HG03378 (cell line): ENCODE data around the gene FNDC5.

ENCODE experiments used
- ATAC-seq: cut with Tn5 transposase; IDR thresholded peaks from one replicate; pipeline ENCODE4 v1.9.1; 2021; ENCODE audit warnings: mild to moderate bottlenecking, moderate library complexity; ENCODE audit not compliant: unreplicated experiment

FNDC5 gene

GRCh38 chr1:32885676-32886003, 14.9 kb upstream of the FNDC5 start:
- ATAC-seq, result no peak

GRCh38 chr1:32884726-32885125, 14.0 kb upstream of the FNDC5 start:
- ATAC-seq, result no peak

DNA sequence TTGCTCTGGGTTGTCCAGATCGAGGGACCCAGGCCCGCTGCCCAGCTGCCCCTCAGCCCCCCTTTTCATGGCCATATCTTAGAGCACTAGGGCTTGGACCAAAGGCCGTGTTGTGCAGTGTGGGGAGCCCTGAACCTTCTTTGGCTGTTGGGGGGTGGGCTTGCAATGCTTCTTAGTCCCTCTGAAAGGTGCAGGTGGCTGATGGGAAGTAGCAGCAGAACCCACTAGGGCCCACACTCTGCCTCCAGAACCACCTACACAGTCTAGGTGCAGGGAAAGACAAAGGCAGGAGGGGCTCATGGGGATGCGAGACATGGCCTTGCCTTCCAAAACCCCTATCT, 13.3 kb upstream of the FNDC5 start:
- no peak for ATAC-seq

DNA sequence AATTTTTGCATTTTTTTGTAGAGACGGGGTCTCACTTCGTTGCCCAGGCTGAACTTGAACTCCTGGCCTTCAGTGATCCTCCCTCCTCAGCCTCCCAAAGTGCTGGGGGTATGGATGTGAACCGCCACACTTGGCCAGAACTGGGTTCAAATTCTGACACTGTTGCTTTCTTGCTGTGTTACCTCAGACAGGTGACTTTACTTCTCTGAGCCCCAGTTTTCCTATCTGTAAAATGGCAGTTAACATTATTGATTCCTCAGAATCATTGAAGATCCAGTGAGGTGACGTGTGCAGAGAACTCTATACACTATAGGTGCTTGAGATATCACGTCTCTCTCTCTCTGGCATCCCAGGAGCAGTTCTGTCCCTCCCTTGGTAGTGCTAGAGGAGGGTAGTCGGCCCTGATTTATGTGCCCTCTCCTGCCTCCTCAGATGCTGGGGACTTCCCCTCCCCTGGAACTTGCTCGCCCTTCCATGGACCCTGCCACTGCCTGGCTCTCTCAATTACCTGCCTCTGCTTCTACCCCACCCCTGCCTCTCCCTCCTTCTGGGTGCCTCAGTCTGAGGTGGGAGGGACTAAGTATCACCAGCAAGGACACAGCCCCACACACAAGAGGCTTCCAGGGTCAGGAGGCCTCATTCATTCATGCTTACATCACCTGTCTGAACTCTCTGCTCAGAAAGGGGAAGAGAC, 12.8 kb upstream of the FNDC5 start:
- no peak for ATAC-seq

DNA sequence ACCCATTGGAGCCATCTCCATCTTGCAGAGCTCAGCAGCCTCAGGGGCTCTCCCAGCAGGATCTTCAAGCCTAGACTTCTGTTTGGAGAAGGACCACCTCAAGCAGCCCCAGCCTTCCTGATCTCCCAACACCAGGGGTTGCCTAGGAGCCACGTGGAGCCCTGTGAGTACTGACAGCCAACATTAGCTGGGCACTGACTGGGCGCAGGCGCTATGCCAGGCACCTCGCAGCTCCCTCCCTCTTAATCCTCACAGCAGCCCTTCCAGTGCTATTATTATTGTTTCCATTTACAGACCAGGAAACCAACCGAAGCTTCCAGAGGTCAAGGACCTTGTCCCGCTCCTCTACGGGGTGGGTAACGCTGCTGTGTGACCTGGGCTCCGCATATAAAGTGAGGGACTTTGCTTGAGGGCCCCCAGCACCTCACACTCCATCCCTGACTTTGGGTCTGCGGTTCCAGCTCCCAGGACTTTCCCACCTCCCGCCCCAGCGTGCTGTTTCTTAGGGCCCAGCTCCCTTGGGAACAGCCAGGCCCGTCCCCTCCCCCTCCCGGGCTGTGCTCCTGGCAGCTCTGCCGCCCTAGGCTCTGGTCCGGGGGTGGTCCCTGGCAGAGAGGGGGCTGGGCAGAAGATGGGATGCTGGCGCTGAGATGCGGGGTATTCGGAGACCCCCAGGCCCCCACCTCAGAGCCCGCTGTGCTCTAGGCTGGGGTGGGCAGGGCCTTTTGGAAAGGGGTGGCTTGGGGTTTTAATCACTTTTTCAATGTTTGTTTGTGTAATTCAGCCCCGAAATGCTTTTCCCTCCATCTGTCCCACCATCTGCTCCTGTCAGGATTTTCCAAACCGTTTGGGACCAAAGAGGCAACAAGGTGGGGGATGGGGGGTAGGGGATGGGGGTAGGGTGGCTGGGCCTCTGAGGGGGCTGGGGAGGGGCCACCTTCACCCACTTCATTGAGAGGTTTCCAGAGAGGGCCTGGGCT, 11.4 kb upstream of the FNDC5 start:
- ATAC-seq, result no peak

DNA sequence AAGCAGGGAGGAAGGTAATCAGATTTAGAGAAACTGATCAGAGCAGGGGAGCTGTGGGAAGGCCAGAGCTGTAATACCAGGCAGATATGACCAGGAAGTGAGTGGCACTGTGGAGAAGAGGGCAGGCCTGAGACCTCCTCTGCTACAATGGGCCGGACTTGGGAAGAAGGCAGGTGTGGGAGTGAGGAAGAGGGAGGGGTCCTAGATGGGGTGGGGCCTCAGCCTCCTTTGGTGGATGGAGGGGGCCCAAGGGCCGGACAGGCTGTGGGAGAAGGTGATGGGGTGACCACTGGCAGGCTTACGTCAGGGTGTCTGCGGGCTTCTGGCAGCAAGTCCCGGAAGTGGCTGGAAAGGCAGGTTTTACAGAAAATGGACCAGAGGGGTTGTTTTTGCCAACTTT, 10.6 kb upstream of the FNDC5 start:
- ATAC-seq, result no peak

DNA sequence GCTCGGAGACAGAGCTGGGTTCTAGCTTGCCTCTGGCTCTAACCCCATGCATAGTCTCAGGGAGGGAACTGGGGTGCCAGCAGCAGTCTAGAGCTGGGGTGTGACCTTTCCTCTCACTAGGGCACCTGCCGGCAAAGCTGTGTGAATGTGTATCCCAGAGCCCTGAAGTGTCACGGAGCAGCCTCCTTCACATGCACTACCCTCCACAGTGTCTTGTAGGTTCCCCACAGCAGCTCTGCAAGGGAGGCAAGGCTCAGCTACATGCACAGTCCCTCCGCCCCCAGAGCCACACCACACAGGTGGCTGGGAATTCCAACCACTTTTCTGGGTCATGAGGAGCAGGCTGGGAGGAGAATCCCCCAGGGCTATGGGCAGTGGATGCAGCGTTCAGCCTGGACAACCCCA, 7.9 kb upstream of the FNDC5 start:
- no peak for ATAC-seq

GRCh38 chr1:32878183-32878582, 7.5 kb upstream of the FNDC5 start:
- no peak for ATAC-seq

- no peak for ATAC-seq
Observed at GRCh38 chr1:32877211-32878110, 6.7 kb upstream of the FNDC5 start.

DNA sequence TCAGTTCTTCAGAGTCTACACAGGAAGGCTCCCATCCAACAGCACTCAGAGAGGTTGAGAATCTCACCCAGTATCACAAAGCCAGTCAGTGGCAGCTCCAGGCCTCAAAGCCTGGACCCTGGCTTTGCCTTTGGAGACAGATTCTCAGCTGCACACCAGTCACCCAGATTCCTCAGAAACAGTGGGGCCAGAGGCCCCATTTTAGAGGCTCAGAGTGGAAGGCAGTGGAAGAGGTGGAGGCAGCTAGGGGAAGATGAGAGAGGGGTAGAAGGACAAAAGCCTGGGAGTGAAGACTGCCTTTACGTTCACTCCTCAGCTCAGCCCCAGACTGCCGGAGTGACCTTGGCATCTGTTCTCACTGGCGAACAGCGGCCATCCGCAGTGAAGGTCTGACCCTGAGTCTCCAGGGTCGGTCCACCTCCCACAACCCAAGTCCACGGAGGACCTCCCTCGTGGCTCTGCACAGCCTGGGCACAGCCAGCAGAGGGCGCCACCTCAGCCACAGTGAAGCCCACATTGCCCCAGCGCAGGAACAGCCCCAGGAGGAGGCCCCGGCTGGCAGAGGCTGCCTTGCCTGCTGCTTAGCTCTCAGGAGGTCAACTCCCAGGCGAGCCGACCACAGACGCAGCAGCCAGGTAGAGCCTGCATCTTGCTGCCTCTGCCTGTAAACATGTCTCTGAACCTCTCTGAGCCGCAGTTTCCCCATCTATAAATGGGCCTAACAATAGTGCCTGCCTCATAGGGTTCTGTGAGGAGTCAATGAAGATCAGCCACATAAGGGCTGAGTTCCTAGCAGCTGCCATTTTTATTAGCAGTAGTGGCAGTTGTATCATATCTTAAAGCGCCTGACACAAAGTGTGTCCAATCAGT, 5.9 kb upstream of the FNDC5 start:
- no peak for ATAC-seq

GRCh38 chr1:32874860-32875752, 4.4 kb upstream of the FNDC5 start:
- ATAC-seq, result no peak

DNA sequence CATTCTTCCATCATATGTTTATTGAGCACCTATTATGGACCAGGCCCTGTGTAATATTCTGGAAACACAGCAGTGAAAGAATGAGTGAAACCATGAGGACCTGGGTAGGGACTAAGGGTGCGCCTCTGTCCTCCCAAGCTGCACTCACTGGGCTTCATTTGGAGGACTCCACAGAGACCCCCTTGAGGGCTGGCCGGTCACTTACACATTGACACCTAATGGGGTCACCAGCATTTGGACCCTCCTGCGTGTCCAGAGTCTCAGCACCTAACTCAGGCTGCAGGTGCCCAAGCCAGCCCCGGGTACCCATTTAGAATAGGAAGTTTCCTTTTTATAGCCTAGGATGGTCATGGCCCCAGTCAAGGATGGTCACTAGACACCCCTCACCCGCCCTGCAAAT, 2.8 kb upstream of the FNDC5 start:
- no peak for ATAC-seq

DNA sequence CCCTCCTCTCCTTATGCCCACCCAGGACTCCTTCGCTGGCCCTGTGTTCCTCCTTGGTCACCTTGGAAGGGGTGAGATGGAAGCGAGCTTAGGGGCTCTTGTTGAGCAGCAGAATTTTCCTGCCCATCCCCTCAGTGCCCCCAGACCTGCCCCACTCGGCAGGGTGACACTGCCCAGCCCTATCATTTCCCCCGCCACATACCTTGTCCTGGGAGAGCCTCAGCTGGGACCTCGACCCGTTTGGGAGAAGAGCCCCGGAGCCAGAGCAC, 1.4 kb upstream of the FNDC5 start:
- no peak for ATAC-seq

DNA sequence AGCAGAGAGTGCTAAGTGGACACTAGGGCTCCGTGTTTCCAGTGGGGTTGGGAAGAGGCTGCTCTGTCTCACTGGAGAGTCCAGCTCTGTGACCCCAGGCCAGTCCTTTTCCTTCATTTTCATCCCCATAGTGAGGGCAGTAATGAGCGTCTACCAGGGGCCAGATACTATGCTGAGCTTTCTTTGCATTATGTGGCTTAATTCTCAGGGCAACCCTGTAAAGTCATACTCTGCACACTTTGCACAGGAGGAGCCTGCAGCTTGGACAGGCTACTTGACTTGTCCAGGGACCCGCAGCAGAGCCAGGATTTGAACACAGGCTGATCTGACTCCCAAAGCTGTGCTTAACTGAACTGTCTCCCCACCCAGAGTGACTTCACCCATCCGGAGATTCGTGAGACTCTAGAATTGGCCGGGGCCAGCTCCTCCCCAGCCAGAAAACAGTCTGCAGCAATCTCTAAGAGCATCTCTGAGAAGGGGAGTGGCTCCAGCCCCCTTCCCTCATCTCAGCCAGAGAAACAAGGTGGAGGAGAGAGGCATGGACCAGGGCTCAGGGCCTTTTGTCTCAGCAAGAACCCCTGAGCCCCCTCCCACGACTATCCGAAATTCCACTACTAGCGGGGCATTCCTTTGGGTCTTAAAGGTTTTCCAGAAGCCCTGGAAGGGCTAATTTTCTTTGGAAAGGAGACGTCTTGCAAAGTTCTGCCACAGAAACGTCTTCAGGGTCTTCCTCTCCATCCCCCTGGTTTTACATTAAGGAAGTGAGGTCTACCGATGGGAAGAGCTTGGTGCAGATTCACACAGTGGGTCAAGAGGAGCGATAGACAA, 866 bp upstream of the FNDC5 start:
- ATAC-seq, result no peak

DNA sequence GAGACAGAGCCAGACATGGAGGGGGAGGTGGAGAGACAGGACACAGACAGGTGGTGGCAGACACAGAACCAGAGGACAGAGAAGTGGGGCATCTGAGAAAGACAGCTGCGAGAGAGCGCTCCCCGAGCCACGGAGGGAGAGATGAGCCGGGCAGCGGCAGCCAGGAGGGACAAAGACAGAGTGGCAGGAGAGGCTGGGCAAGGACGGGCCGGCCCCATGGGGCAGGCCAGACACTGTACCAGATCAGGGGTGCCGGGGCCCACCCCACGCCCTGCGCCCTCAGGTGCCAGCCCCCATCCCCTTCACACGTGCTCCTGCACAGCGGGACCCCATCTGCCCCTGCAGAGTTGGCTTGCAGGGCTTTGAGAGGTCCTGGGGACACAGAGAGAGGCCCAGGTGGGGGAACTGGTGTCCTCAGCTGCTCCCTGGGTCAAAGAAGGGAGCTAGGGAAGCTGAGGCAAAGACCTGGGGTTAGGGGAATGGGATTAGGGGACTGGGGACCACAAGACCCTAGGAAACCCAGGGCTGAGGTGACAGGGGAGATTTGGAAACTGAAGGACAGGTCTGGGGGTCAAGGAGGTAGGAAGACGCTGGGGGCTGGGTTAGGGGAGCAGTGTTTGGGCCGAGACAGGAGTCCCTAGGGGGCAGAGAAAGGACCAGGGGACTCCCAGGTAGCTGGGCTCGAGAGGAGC, 643 bp downstream of the FNDC5 start:
- ATAC-seq, result no peak

GRCh38 chr1:32868806-32869455, 1.8 kb downstream of the FNDC5 start:
- ATAC-seq, result no peak

GRCh38 chr1:32868085-32868484, 2.6 kb downstream of the FNDC5 start:
- no peak for ATAC-seq

DNA sequence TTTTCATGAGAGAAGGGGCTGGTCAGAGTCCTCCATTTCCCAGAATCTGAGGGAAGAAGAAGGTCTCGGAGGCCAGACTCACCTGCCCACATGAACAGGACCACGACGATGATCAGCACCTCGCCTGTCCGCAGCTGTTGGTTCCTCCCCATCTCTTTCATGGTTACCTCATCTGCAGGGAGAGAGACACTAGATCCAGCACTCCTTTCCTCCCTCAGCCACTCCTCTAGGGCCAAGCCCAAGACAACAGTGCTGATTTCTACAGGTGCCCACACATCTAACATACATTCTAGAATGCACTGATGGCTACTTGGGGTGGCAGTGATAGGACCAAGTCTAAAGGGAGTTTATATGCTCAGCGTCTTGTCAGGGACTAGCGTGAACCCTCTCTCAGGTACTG, 3.0 kb downstream of the FNDC5 start:
- ATAC-seq, result no peak
